Activated CD8-positive, alpha-beta T cell treated with anti-CD3 and anti-CD28 coated beads for 36 hours (primary cell): ENCODE data around the gene TRAF6. TPM values are rescaled to one million over a fixed set of nuclear protein-coding genes. Genes with fewer than 3 reads are reported as not detected.

Experiments used
- ATAC-seq: fragments of 200-7000 bp; cut with Tn5 transposase; one replicate; pipeline ENCODE4 v1.10.0; 2021; ENCODE audit warnings: mild to moderate bottlenecking, moderate library complexity
- CTCF ChIA-PET: fragments of 350-600 bp; sonication (Branson Sonifier 250); formaldehyde crosslinking; loops from one replicate; lab custom pipeline; 2021; ENCODE audit warnings: antibody characterized with exemption; lab: Charles Lee
- POLR2A ChIA-PET: fragments of 350-600 bp; sonication (Branson Sonifier 250); formaldehyde crosslinking; loops from one replicate; lab custom pipeline; 2021; ENCODE audit warnings: antibody characterized with exemption; lab: Charles Lee
- DNase-seq: peaks from one replicate; pipeline ENCODE4 v3.0.0-alpha.2; 2020
- H3K27ac Mint-ChIP-seq: one replicate; pipeline ENCODE4 v1.8.0; 2021; ENCODE audit warnings: mild to moderate bottlenecking, mixed read lengths
- H3K27me3 Mint-ChIP-seq: one replicate; pipeline ENCODE4 v1.8.0; 2021; ENCODE audit warnings: mixed read lengths
- H3K36me3 Mint-ChIP-seq: one replicate; pipeline ENCODE4 v1.8.0; 2021; ENCODE audit warnings: low read depth, mixed read lengths
- H3K4me1 Mint-ChIP-seq: one replicate; pipeline ENCODE4 v1.8.0; 2021; ENCODE audit warnings: low read depth, mixed read lengths
- H3K4me3 Mint-ChIP-seq: one replicate; pipeline ENCODE4 v1.8.0; 2021; ENCODE audit warnings: mild to moderate bottlenecking, moderate library complexity, mixed read lengths
- H3K9me3 Mint-ChIP-seq: one replicate; pipeline ENCODE4 v1.8.0; 2021; ENCODE audit warnings: mixed read lengths
- CTCF ChIP-seq: fragments of 200-600 bp; IDR thresholded peaks from one replicate; pipeline ENCODE4 v1.8.0; 2022; ENCODE audit warnings: antibody characterized with exemption, mild to moderate bottlenecking
- intact Hi-C: fragments of 100-400 bp; cut with micrococcal nuclease; formaldehyde crosslinking; loops from one replicate; pipeline ENCODE4 v1.10.0; 2022
- total RNA-seq, 2 experiments: library from RNA; stranded (reverse); gene quantifications; one replicate each; pipeline ENCODE4 v1.2.3, GENCODE V29; 2021

Gene TRAF6
- total RNA-seq, 2 experiments from 2014 or later = 8.8 to 10.3 TPM

GRCh38 chr11:36493332-36493731 lies 16.7 kb downstream of the TRAF6 start:
- Mint-ChIP-seq H3K9me3 (no peaks in the 10 kb centered on the region), H3K27ac (no peak overlapping the region), H3K4me1 (peaks cover 8% of the 10 kb centered on the region), H3K36me3 (peaks cover 27% of the 10 kb centered on the region), H3K27me3 (no peaks in the 10 kb centered on the region), H3K4me3 (no peak overlapping the region)
- POLR2A ChIA-PET = interaction anchor here (1.1 kb wide), 1 partner anchor 201 kb away, joined by 4 read pairs; no protein-coding TSS in a partner anchor
- CTCF ChIA-PET = interaction anchor here (0.7 to 9.7 kb wide), 55 partner anchors 10 to 911 kb away, joined by 3 to 163 read pairs (median 6); partner anchors contain the start of genes COMMD9, PRR5L and TRAF6
- no peak for TF ChIP-seq CTCF
- ATAC-seq = no peak
- DNase-seq = no peak
- intact Hi-C loops = loop anchor here (2.0 kb wide), 1 partner anchor 201 kb away; no protein-coding TSS in a partner anchor

- TF ChIP-seq CTCF = peak; percentile 86
- peak; percentile 74 for ATAC-seq
- H3K9me3 Mint-ChIP-seq = no peaks in the 10 kb centered on the region
- intact Hi-C loops = loop anchor here (2.0 kb wide), 1 partner anchor 200 kb away; no protein-coding TSS in a partner anchor
- no peak overlapping the region for H3K4me3 Mint-ChIP-seq
- POLR2A ChIA-PET = interaction anchor here (1.1 kb wide), 1 partner anchor 201 kb away, joined by 4 read pairs; no protein-coding TSS in a partner anchor
- no peak overlapping the region for H3K27ac Mint-ChIP-seq
- peaks cover 26% of the 10 kb centered on the region for H3K36me3 Mint-ChIP-seq
- CTCF ChIA-PET = interaction anchor here (0.7 to 9.7 kb wide), 55 partner anchors 11 to 910 kb away, joined by 3 to 163 read pairs (median 6); partner anchors contain the start of genes COMMD9, PRR5L and TRAF6
- DNase-seq = peak; percentile 45
- peaks cover 13% of the 10 kb centered on the region for H3K4me1 Mint-ChIP-seq
- H3K27me3 Mint-ChIP-seq = no peaks in the 10 kb centered on the region
Measured at GRCh38 chr11:36492724-36493304, 17.3 kb downstream of the TRAF6 start.

GRCh38 chr11:36490026-36490806 lies 19.9 kb downstream of the TRAF6 start:
- peaks cover 21% of the 10 kb centered on the region for H3K4me1 Mint-ChIP-seq
- H3K27ac Mint-ChIP-seq = no peak overlapping the region
- intact Hi-C loops = no loop called here
- no peak for DNase-seq
- POLR2A ChIA-PET = no interaction called here
- CTCF ChIA-PET = interaction anchor here (0.9 to 9.7 kb wide), 3 partner anchors 11 to 198 kb away, joined by 3 to 163 read pairs (median 80); partner anchors contain the start of genes COMMD9 and PRR5L
- ATAC-seq = no peak
- H3K9me3 Mint-ChIP-seq = no peaks in the 10 kb centered on the region
- H3K36me3 Mint-ChIP-seq = peaks cover 26% of the 10 kb centered on the region
- H3K4me3 Mint-ChIP-seq = no peak overlapping the region
- TF ChIP-seq CTCF = no peak
- H3K27me3 Mint-ChIP-seq = no peaks in the 10 kb centered on the region

GRCh38 chr11:36488096-36488495 lies 22.0 kb downstream of the TRAF6 start:
- Mint-ChIP-seq H3K36me3 (peaks cover 39% of the 10 kb centered on the region), H3K27me3 (no peaks in the 10 kb centered on the region), H3K4me1 (peaks cover 24% of the 10 kb centered on the region), H3K4me3 (no peak overlapping the region), H3K9me3 (peaks cover under 1% of the 10 kb centered on the region), H3K27ac (peak overlapping the region; percentile 68)
- ATAC-seq (peak; percentile 42), DNase-seq (no peak)
- CTCF ChIA-PET = interaction anchor here (2.0 to 9.7 kb wide), 4 partner anchors 9 to 196 kb away, joined by 6 to 163 read pairs (median 16); partner anchors contain the start of genes COMMD9, PRR5L and TRAF6
- no peak for TF ChIP-seq CTCF
- POLR2A ChIA-PET = interaction anchor here (0.6 to 1.4 kb wide), 3 partner anchors 9 to 106 kb away, joined by 3 to 4 read pairs (median 3); no protein-coding TSS in a partner anchor
- intact Hi-C loops = no loop called here
